K562 (cell line): ENCODE measurements around the gene TNIK. TPM values are rescaled to one million over a fixed set of nuclear protein-coding genes. Genes with fewer than 3 reads are reported as not detected.

ENCODE experiments used
- ASH1L ChIP-seq: fragments of 450-650 bp; IDR thresholded peaks from 2 replicates; pipeline ENCODE4 v1.6.1; 2018; ENCODE audit warnings: borderline replicate concordance, mild to moderate bottlenecking, low read depth; ENCODE audit not compliant: partially characterized antibody
- BRF1 ChIP-seq: IDR thresholded peaks from 3 replicates; pipeline ENCODE4 v1.6.1; 2011; ENCODE audit warnings: borderline replicate concordance, mild to moderate bottlenecking; ENCODE audit not compliant: insufficient read length; ENCODE audit errors: extremely low read depth
- ETV5 ChIP-seq: sonication (generic); formaldehyde crosslinking; IDR thresholded peaks from 2 replicates; pipeline ENCODE4 v1.4.0; 2020; ENCODE audit warnings: low read depth, mild to moderate bottlenecking, missing genetic modification reagents
- GTF2F1 ChIP-seq: IDR thresholded peaks from 2 replicates; pipeline ENCODE4 v1.6.1; 2011; ENCODE audit warnings: low read depth, low read length, improper control_type of control experiment
- HEY1 ChIP-seq: fragments of 250-450 bp; sonication (Bioruptor Pico); IDR thresholded peaks from 2 replicates; pipeline ENCODE4 v1.5.0; 2020; ENCODE audit warnings: mild to moderate bottlenecking, moderate library complexity, borderline replicate concordance
- JUND ChIP-seq, 2 experiments: IDR thresholded peaks; 2 replicates in 1 of 2; 3 replicates in 1 of 2; pipeline ENCODE4 v1.6.1; 2011; ENCODE audit warnings: borderline replicate concordance in 2 of 2, low read depth in 2 of 2, low read length in 2 of 2, improper control_type of control experiment in 1 of 2, missing biosample characterization in 1 of 2, missing genetic modification characterization in 1 of 2, missing genetic modification reagents in 1 of 2
- MBD2 ChIP-seq: sonication (generic); IDR thresholded peaks from 2 replicates; pipeline ENCODE4 v1.6.1; 2016; ENCODE audit warnings: low read depth, borderline replicate concordance
- MEF2D ChIP-seq: conservative IDR thresholded peaks from 2 replicates; pipeline ENCODE4 v1.6.1; 2016; ENCODE audit warnings: low read depth, missing genetic modification characterization, missing compliant biosample characterization
- MTA3 ChIP-seq: fragments of 450-650 bp; formaldehyde crosslinking; IDR thresholded peaks from 2 replicates; pipeline ENCODE4 v1.6.1; 2017; ENCODE audit warnings: mild to moderate bottlenecking, borderline replicate concordance
- NFRKB ChIP-seq: fragments of 450-650 bp; IDR thresholded peaks from 2 replicates; pipeline ENCODE4 v1.6.1; 2016; ENCODE audit warnings: low read depth
- PYGO2 ChIP-seq: fragments of 450-650 bp; IDR thresholded peaks from 2 replicates; pipeline ENCODE4 v1.6.1; 2016; ENCODE audit warnings: mild to moderate bottlenecking, missing genetic modification characterization, moderate library complexity, missing compliant biosample characterization
- RFX7 ChIP-seq: fragments of 250-450 bp; sonication (Bioruptor Pico); IDR thresholded peaks from 2 replicates; pipeline ENCODE4 v1.5.1; 2021; ENCODE audit warnings: mild to moderate bottlenecking
- TAL1 ChIP-seq: fragments of 450-650 bp; IDR thresholded peaks from 2 replicates; pipeline ENCODE4 v1.6.1; 2016; ENCODE audit warnings: mild to moderate bottlenecking
- TEAD4 ChIP-seq, 2 experiments: sonication (generic) in 1 of 2; formaldehyde crosslinking in 1 of 2; IDR thresholded peaks; 2 replicates each; pipeline versions ENCODE4 v1.6.1 to v1.8.0; 2012 to 2022; ENCODE audit warnings: borderline replicate concordance in 1 of 2, inconsistent platforms in 1 of 2, low read length in 1 of 2, mild to moderate bottlenecking in 1 of 2, missing genetic modification reagents in 1 of 2
- THRAP3 ChIP-seq: fragments of 450-650 bp; IDR thresholded peaks from 2 replicates; pipeline ENCODE4 v1.6.1; 2016; ENCODE audit warnings: mild to moderate bottlenecking, inconsistent platforms, borderline replicate concordance
- TRIM24 ChIP-seq, 2 experiments: fragments of 450-650 bp; IDR thresholded peaks; 2 replicates each; pipeline ENCODE4 v1.6.1; 2016
- ZNF146 ChIP-seq: IDR thresholded peaks from one replicate; pipeline ENCODE4 v1.6.1; 2018; ENCODE audit warnings: missing compliant biosample characterization; ENCODE audit not compliant: unreplicated experiment
- ZNF830 ChIP-seq: fragments of 250-450 bp; sonication (Bioruptor Pico); IDR thresholded peaks from 2 replicates; pipeline ENCODE4 v1.5.0; 2021; ENCODE audit warnings: mild to moderate bottlenecking
- polyA plus RNA-seq, 8 experiments: library from polyadenylated mRNA; depleted of rRNA in 4 of 8; stranded (reverse) in 5 of 8; unstranded in 3 of 8; fragments of >200 nt; fragmentation: Nextera tagmentation in 2 of 8; fragmentation: Illumina TruSeq in 1 of 8; extraction: Ambion mirVana in 2 of 8; extraction: Trizol in 1 of 8; gene quantifications; 2 replicates each; pipeline versions ENCODE4 v1.2.1 to v1.2.3, GENCODE V29; 2011 to 2014; ENCODE audit warnings: inconsistent platforms in 1 of 8, missing spikeins in 1 of 8
- total RNA-seq, 7 experiments: library from RNA; depleted of rRNA in 6 of 7; stranded (reverse); fragments of >200 nt in 6 of 7; fragmentation: Illumina TruSeq in 2 of 7; extraction: Trizol in 2 of 7; gene quantifications; 2 replicates each; pipeline versions ENCODE4 v1.2.1 to v1.2.3, GENCODE V29; 2011 to 2021; ENCODE audit warnings: low replicate concordance in 1 of 7
- TF ChIP-seq, protein P1 (sequence below): sonication (generic); formaldehyde crosslinking; IDR thresholded peaks from 2 replicates; pipeline ENCODE4 v1.8.1; 2022; ENCODE audit warnings: missing genetic modification reagents
- TF ChIP-seq, protein P2 (sequence below): IDR thresholded peaks from 2 replicates; pipeline ENCODE4 v1.6.1; 2012; ENCODE audit warnings: low read depth, low read length, improper control_type of control experiment, borderline replicate concordance
- TF ChIP-seq, protein P3 (sequence below): fragments of 250-450 bp; sonication (Bioruptor Pico); IDR thresholded peaks from 2 replicates; pipeline ENCODE4 v1.5.0; 2020; ENCODE audit warnings: mild to moderate bottlenecking
- TF ChIP-seq, protein P4 (sequence below): fragments of 250-450 bp; sonication (Bioruptor Pico); IDR thresholded peaks from 2 replicates; pipeline ENCODE4 v1.5.1; 2021; ENCODE audit warnings: mild to moderate bottlenecking

Gene TNIK
- total and polyA plus RNA-seq, 9 of the 15 experiments (the other 6 are each of a cell fraction or from before 2014, with no cell fraction given) = 6.6 to 39.0 (median 24.7) TPM

DNA sequence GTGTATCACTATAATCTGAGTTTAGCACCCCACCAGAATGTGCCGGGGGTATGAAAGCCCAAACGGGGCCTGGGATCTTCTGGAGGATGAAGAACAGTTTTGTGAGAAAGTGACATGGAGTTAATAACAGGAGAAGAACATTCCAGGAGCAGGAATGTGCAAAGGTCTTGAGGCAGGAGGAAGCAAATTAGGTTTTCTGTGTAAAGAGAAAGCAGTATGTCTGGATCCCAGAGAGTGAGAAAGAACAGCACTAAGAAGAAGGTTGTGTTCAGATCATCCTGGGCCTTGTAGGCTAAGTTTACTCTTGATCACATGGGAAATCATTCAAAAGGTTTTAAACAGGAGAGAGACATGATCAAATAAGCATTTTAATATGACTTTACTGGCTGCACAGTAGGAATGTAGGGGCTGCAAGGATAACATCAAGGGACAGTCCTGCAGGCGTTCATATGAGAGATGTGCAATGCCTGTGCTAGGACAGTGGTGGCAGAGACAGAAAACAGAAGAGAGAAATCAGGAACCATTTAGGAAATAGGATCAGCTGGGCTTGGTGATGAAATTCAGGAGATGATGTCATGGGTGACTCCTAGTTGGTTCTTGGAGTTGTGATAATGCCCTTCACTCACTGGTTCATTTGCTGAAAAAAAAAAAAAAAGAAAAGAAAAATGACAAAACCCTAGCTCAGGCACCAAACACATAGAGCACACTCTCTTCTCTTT lies 113.5 kb downstream of the TNIK start (continued):
- TF ChIP-seq TRIM24 (IDR thresholded peaks at IDR 0.05) (peak; percentile 46 to 67; a peak in 2 of 4 replicates), MBD2 (no peak), ZNF830 (CRISPR knock-in tag) (no peak), ETV5 (CRISPR knock-in tag) (no peak), BRF1 (no peak), JUND (IDR thresholded peaks at IDR 0.05; ENCODE audit: borderline replicate concordance, low read depth, low read length) (peak; percentile 85; the same call in 1 of the 2 replicates), JUND (tag; IDR thresholded peaks at IDR 0.05; ENCODE audit: borderline replicate concordance, low read depth, low read length) (peak; percentile 89; the same call in 2 of the 3 replicates), TAL1 (no peak), HEY1 (CRISPR knock-in tag) (no peak), TEAD4 (IDR thresholded peaks at IDR 0.05; ENCODE audit: low read length) (no peak), TEAD4 (CRISPR knock-in tag; IDR thresholded peaks at IDR 0.05; ENCODE audit: borderline replicate concordance) (no peak), MTA3 (no peak), GTF2F1 (no peak), MEF2D (tag) (no peak), ASH1L (no peak), PYGO2 (tag) (no peak), ZNF146 (CRISPR knock-in tag) (no peak), RFX7 (no peak), NFRKB (no peak), THRAP3 (no peak)
- TF ChIP-seq, protein P1, sequence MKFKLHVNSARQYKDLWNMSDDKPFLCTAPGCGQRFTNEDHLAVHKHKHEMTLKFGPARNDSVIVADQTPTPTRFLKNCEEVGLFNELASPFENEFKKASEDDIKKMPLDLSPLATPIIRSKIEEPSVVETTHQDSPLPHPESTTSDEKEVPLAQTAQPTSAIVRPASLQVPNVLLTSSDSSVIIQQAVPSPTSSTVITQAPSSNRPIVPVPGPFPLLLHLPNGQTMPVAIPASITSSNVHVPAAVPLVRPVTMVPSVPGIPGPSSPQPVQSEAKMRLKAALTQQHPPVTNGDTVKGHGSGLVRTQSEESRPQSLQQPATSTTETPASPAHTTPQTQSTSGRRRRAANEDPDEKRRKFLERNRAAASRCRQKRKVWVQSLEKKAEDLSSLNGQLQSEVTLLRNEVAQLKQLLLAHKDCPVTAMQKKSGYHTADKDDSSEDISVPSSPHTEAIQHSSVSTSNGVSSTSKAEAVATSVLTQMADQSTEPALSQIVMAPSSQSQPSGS (CRISPR knock-in tag) = no peak
- TF ChIP-seq, protein P2, sequence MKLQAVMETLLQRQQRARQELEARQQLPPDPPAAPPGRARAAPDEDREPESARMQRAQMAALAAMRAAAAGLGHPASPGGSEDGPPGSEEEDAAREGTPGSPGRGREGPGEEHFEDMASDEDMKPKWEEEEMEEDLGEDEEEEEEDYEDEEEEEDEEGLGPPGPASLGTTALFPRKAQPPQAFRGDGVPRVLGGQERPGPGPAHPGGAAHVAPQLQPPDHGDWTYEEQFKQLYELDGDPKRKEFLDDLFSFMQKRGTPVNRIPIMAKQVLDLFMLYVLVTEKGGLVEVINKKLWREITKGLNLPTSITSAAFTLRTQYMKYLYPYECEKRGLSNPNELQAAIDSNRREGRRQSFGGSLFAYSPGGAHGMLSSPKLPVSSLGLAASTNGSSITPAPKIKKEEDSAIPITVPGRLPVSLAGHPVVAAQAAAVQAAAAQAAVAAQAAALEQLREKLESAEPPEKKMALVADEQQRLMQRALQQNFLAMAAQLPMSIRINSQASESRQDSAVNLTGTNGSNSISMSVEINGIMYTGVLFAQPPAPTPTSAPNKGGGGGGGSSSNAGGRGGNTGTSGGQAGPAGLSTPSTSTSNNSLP = no peak
- TF ChIP-seq, protein P3, sequence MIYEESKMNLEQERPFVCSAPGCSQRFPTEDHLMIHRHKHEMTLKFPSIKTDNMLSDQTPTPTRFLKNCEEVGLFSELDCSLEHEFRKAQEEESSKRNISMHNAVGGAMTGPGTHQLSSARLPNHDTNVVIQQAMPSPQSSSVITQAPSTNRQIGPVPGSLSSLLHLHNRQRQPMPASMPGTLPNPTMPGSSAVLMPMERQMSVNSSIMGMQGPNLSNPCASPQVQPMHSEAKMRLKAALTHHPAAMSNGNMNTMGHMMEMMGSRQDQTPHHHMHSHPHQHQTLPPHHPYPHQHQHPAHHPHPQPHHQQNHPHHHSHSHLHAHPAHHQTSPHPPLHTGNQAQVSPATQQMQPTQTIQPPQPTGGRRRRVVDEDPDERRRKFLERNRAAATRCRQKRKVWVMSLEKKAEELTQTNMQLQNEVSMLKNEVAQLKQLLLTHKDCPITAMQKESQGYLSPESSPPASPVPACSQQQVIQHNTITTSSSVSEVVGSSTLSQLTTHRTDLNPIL (CRISPR knock-in tag) = no peak
- TF ChIP-seq, protein P4, sequence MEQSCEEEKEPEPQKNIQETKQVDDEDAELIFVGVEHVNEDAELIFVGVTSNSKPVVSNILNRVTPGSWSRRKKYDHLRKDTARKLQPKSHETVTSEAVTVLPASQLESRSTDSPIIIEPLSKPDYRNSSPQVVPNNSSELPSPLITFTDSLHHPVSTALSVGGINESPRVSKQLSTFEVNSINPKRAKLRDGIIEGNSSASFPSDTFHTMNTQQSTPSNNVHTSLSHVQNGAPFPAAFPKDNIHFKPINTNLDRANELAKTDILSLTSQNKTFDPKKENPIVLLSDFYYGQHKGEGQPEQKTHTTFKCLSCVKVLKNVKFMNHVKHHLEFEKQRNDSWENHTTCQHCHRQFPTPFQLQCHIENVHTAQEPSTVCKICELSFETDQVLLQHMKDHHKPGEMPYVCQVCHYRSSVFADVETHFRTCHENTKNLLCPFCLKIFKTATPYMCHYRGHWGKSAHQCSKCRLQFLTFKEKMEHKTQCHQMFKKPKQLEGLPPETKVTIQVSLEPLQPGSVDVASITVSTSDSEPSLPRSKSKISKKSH (CRISPR knock-in tag) = no peak
